Body of pancreas (tissue), 4 donors: Measurements from ENCODE around the gene DAGLB.

Experiments used
- POLR2A ChIP-seq, 3 donors: fragments of 450-650 bp; IDR thresholded peaks; one replicate each; pipeline ENCODE4 v1.6.1; 2016; ENCODE audit warnings: antibody characterized with exemption in 3 of 3, mild to moderate bottlenecking in 2 of 3
- TF ChIP-seq, protein P1 (sequence below), 7 experiments: fragments of 450-650 bp in 4 of 7; fragments of 200-600 bp in 3 of 7; sonication (generic) in 3 of 7; IDR thresholded peaks; one replicate each; pipeline ENCODE4 v1.5.1; 2016 to 2019; ENCODE audit warnings: antibody characterized with exemption in 7 of 7

DNA sequence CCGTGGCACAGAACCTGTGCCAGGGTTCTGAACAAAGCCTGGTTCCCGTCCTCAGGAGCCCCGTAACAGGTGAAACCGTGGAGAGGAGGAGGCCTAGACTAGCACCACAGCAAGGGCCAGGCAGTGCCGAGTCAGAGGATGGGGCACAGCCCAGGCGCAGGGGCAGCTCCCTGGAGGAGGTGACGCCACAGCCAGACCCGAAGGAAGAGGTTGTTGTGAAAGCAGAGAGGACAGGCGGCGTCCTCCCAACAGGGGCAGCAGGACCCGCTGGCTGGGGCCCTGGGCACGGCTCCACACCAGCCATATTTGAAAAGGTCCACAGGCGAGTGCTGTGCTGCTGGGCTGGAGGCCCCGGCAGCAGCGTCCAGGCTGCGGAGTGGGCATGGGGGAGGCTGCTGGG is 25.7 kb downstream of the DAGLB start:
- TF ChIP-seq, protein P1, sequence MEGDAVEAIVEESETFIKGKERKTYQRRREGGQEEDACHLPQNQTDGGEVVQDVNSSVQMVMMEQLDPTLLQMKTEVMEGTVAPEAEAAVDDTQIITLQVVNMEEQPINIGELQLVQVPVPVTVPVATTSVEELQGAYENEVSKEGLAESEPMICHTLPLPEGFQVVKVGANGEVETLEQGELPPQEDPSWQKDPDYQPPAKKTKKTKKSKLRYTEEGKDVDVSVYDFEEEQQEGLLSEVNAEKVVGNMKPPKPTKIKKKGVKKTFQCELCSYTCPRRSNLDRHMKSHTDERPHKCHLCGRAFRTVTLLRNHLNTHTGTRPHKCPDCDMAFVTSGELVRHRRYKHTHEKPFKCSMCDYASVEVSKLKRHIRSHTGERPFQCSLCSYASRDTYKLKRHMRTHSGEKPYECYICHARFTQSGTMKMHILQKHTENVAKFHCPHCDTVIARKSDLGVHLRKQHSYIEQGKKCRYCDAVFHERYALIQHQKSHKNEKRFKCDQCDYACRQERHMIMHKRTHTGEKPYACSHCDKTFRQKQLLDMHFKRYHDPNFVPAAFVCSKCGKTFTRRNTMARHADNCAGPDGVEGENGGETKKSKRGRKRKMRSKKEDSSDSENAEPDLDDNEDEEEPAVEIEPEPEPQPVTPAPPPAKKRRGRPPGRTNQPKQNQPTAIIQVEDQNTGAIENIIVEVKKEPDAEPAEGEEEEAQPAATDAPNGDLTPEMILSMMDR (IDR thresholded peaks at IDR 0.05): no peak
- TF ChIP-seq POLR2A (IDR thresholded peaks at IDR 0.05): no peak
